KMS-11 (cell line): ENCODE results near the gene CA5B.

Experiments
- H2AFZ ChIP-seq: fragments of 200-600 bp; sonication (generic); 2 replicates; pipeline ENCODE4 v1.6.1; 2016; ENCODE audit warnings: antibody characterized with exemption, mixed run types, low read depth
- H3K27ac ChIP-seq: fragments of 200-600 bp; sonication (generic); 2 replicates; pipeline ENCODE4 v1.6.1; 2016; ENCODE audit warnings: mild to moderate bottlenecking, mixed run types
- H3K27me3 ChIP-seq: fragments of 200-600 bp; sonication (generic); 2 replicates; pipeline ENCODE4 v1.6.1; 2017; ENCODE audit warnings: mild to moderate bottlenecking, low read depth, mixed run types, moderate library complexity; ENCODE audit not compliant: insufficient read depth
- H3K36me3 ChIP-seq: fragments of 200-600 bp; sonication (generic); 2 replicates; pipeline ENCODE4 v1.6.1; 2017; ENCODE audit warnings: mild to moderate bottlenecking, mixed run types; ENCODE audit not compliant: insufficient read depth
- H3K4me1 ChIP-seq: fragments of 200-600 bp; sonication (generic); 2 replicates; pipeline ENCODE4 v1.6.1; 2016; ENCODE audit warnings: mild to moderate bottlenecking, low read depth, mixed run types; ENCODE audit not compliant: poor library complexity, severe bottlenecking
- H3K4me2 ChIP-seq: fragments of 200-600 bp; sonication (generic); 2 replicates; pipeline ENCODE4 v1.7.0; 2016; ENCODE audit warnings: mild to moderate bottlenecking, mixed run types
- H3K4me3 ChIP-seq: fragments of 200-600 bp; sonication (generic); IDR thresholded peaks from 2 replicates; pipeline ENCODE4 v1.6.1; 2017; ENCODE audit warnings: low read depth, low read length, mixed read lengths; ENCODE audit not compliant: insufficient read depth
- H3K79me2 ChIP-seq: fragments of 200-600 bp; sonication (generic); 2 replicates; pipeline ENCODE4 v1.6.1; 2016; ENCODE audit warnings: low read depth, mixed run types; ENCODE audit not compliant: insufficient read depth
- H3K9ac ChIP-seq: fragments of 200-600 bp; sonication (generic); 2 replicates; pipeline ENCODE4 v1.6.1; 2016; ENCODE audit warnings: mild to moderate bottlenecking, mixed run types
- H4K20me1 ChIP-seq: fragments of 200-600 bp; sonication (generic); 2 replicates; pipeline ENCODE4 v1.6.1; 2016; ENCODE audit warnings: mild to moderate bottlenecking, mixed run types; ENCODE audit not compliant: insufficient read depth
- CTCF ChIP-seq: fragments of 200-600 bp; sonication (generic); conservative IDR thresholded peaks from 2 replicates; pipeline ENCODE4 v1.6.1; 2017; ENCODE audit warnings: low read depth, mild to moderate bottlenecking, antibody characterized with exemption, low read length, moderate library complexity, mixed read lengths

The CA5B gene

GRCh38 chrX:15714529-15714928 lies 23.5 kb upstream of the CA5B start:
- Histone ChIP-seq H3K4me3 (no peak overlapping the region), H3K9ac (no peak overlapping the region), H3K4me1 (no peaks in the 10 kb centered on the region), H4K20me1 (no peaks in the 10 kb centered on the region), H3K27ac (no peak overlapping the region), H2AFZ (no peak overlapping the region), H3K4me2 (no peak overlapping the region), H3K36me3 (no peaks in the 10 kb centered on the region), H3K79me2 (no peaks in the 10 kb centered on the region), H3K27me3 (no peaks in the 10 kb centered on the region)
- TF ChIP-seq CTCF = no peak

- Histone ChIP-seq H3K4me2 (no peak overlapping the region), H3K4me3 (no peak overlapping the region), H3K79me2 (no peaks in the 10 kb centered on the region), H3K27ac (no peak overlapping the region), H3K9ac (no peak overlapping the region), H2AFZ (no peak overlapping the region), H3K27me3 (no peaks in the 10 kb centered on the region), H3K36me3 (no peaks in the 10 kb centered on the region), H3K4me1 (no peaks in the 10 kb centered on the region), H4K20me1 (no peaks in the 10 kb centered on the region)
- TF ChIP-seq CTCF = no peak
Observed at GRCh38 chrX:15718283-15718970, 19.6 kb upstream of the CA5B start.

- no peak overlapping the region for H3K4me3 ChIP-seq
- H3K79me2 ChIP-seq = no peaks in the 10 kb centered on the region
- no peak for TF ChIP-seq CTCF
- H3K9ac ChIP-seq = no peak overlapping the region
- H3K27ac ChIP-seq = no peak overlapping the region
- no peaks in the 10 kb centered on the region for H3K4me1 ChIP-seq
- H4K20me1 ChIP-seq = no peaks in the 10 kb centered on the region
- H3K36me3 ChIP-seq = no peaks in the 10 kb centered on the region
- no peaks in the 10 kb centered on the region for H3K27me3 ChIP-seq
- H2AFZ ChIP-seq = no peak overlapping the region
- H3K4me2 ChIP-seq = no peak overlapping the region
Observed at GRCh38 chrX:15719324-15719968, 18.6 kb upstream of the CA5B start.

- Histone ChIP-seq H3K9ac (no peak overlapping the region), H3K79me2 (no peaks in the 10 kb centered on the region), H3K4me3 (no peak overlapping the region), H3K4me1 (no peaks in the 10 kb centered on the region), H2AFZ (no peak overlapping the region), H3K27me3 (no peaks in the 10 kb centered on the region), H3K27ac (no peak overlapping the region), H3K36me3 (no peaks in the 10 kb centered on the region), H3K4me2 (no peak overlapping the region), H4K20me1 (no peaks in the 10 kb centered on the region)
- TF ChIP-seq CTCF = no peak
Observed at GRCh38 chrX:15721911-15722310, 16.2 kb upstream of the CA5B start.
